ENCODE results near the gene LRRC28.
A peak's percentile ranks its signal among the peaks of the same experiment; 100 is the strongest.

LRRC28 gene

GRCh38 chr15:99248000-99248715 lies 3.1 kb upstream of the LRRC28 start:
- TF ChIP-seq CTCF (IDR thresholded peaks at IDR 0.05; ENCODE audit: low read depth, low read length) = no peak
- in situ Hi-C loops (cut with HindIII; ENCODE audit: low sequenced_read_pairs) = no loop called here
- no peak for DNase-seq (ENCODE audit: low read depth, low spot score)
- peak overlapping the region; percentile 90 for H3K4me3 ChIP-seq (ENCODE audit: low read depth, low read length)

- peak; percentile 91 for DNase-seq (ENCODE audit: low read depth, low spot score)
- in situ Hi-C loops (cut with HindIII; ENCODE audit: low sequenced_read_pairs) = no loop called here
- peak within 1 kb of the TSS; percentile 90 for H3K4me3 ChIP-seq (ENCODE audit: low read depth, low read length)
- no peak for TF ChIP-seq CTCF (IDR thresholded peaks at IDR 0.05; ENCODE audit: low read depth, low read length)
These were observed 1.9 kb upstream of the LRRC28 start, which contains the start of gene TTC23 for GRCh38 chr15:99249270-99249841. Gene TTC23 (minus strand): TSS chr15:99249581. CDS start chr15:99228712, 20,869 bp downstream.

- no peak for DNase-seq (ENCODE audit: low read depth, low spot score)
- TF ChIP-seq CTCF (IDR thresholded peaks at IDR 0.05; ENCODE audit: low read depth, low read length) = no peak
- in situ Hi-C loops (cut with HindIII; ENCODE audit: low sequenced_read_pairs) = no loop called here
- peak overlapping the region; percentile 90 for H3K4me3 ChIP-seq (ENCODE audit: low read depth, low read length)
These were observed 1.3 kb upstream of the LRRC28 start for GRCh38 chr15:99250001-99250400.

- H3K4me3 ChIP-seq (ENCODE audit: low read depth, low read length) = peak overlapping the region; percentile 67
- TF ChIP-seq CTCF (IDR thresholded peaks at IDR 0.05; ENCODE audit: low read depth, low read length) = no peak
- in situ Hi-C loops (cut with HindIII; ENCODE audit: low sequenced_read_pairs) = no loop called here
- DNase-seq (ENCODE audit: low read depth, low spot score) = no peak
These were observed 806 bp upstream of the LRRC28 start for GRCh38 chr15:99250494-99250856.

GRCh38 chr15:99252326-99252725 lies 1.0 kb downstream of the LRRC28 start:
- in situ Hi-C loops (cut with HindIII; ENCODE audit: low sequenced_read_pairs) = no loop called here
- no peak for DNase-seq (ENCODE audit: low read depth, low spot score)
- TF ChIP-seq CTCF (IDR thresholded peaks at IDR 0.05; ENCODE audit: low read depth, low read length) = no peak
- peak overlapping the region; percentile 71 for H3K4me3 ChIP-seq (ENCODE audit: low read depth, low read length)

- no peak overlapping the region for H3K4me3 ChIP-seq (ENCODE audit: low read depth, low read length)
- no peak for TF ChIP-seq CTCF (IDR thresholded peaks at IDR 0.05; ENCODE audit: low read depth, low read length)
- in situ Hi-C loops (cut with HindIII; ENCODE audit: low sequenced_read_pairs) = no loop called here
- peak; percentile 82 for DNase-seq (ENCODE audit: low read depth, low spot score)
These were observed 2.3 kb downstream of the LRRC28 start for GRCh38 chr15:99253381-99254090.
